Muscle of leg (tissue), 11 donors: ENCODE measurements around the gene PNPO. TPM values are rescaled to one million over a fixed set of nuclear protein-coding genes. Genes with fewer than 3 reads are reported as not detected.

Experiments
- DNase-seq: peaks from one replicate; pipeline ENCODE4 v3.0.0; 2013
- H3K27ac ChIP-seq: one replicate; pipeline ENCODE4 v1.5.1; 2013; ENCODE audit warnings: mild to moderate bottlenecking, low read length, control low read depth
- H3K27me3 ChIP-seq: one replicate; pipeline ENCODE4 v1.6.1; 2013; ENCODE audit warnings: low read length; ENCODE audit not compliant: control insufficient read depth, insufficient read depth
- H3K36me3 ChIP-seq: one replicate; pipeline ENCODE4 v1.6.1; 2013; ENCODE audit warnings: low read length; ENCODE audit not compliant: control insufficient read depth, insufficient read depth
- H3K4me1 ChIP-seq: one replicate; pipeline ENCODE4 v1.6.1; 2013; ENCODE audit warnings: low read length; ENCODE audit not compliant: control insufficient read depth, insufficient read depth
- H3K4me3 ChIP-seq: one replicate; pipeline ENCODE4 v1.5.1; 2013; ENCODE audit warnings: low read length, control low read depth
- H3K9me3 ChIP-seq: replicated peaks from 2 replicates; pipeline ENCODE4 v1.6.1; 2013; ENCODE audit warnings: low read depth, low read length; ENCODE audit not compliant: control insufficient read depth
- WGBS: methylation state at CpG from one replicate; pipeline ENCODE4 v1.1.5; 2013; ENCODE audit warnings: missing lambda C conversion rate; ENCODE audit not compliant: insufficient coverage; 5-methylcytosine and 5-hydroxymethylcytosine counted together
- polyA plus RNA-seq, 8 donors: library from polyadenylated mRNA; unstranded; fragments of 120-200 nt; gene quantifications; one replicate each; pipeline versions ENCODE4 v1.2.1 to v1.2.3, GENCODE V29; 2013; ENCODE audit warnings: inconsistent platforms in 1 of 8, low replicate concordance in 1 of 8; ENCODE audit not compliant: insufficient read length in 8 of 8, insufficient read depth in 1 of 8
- total RNA-seq: library from RNA; stranded (reverse); fragments of 120-200 nt; gene quantifications from one replicate; pipeline ENCODE4 v1.2.4, GENCODE V29; 2013

Gene PNPO
- total and polyA plus RNA-seq, 9 donors = 5.9 to 11.8 (median 8.9) TPM

DNA sequence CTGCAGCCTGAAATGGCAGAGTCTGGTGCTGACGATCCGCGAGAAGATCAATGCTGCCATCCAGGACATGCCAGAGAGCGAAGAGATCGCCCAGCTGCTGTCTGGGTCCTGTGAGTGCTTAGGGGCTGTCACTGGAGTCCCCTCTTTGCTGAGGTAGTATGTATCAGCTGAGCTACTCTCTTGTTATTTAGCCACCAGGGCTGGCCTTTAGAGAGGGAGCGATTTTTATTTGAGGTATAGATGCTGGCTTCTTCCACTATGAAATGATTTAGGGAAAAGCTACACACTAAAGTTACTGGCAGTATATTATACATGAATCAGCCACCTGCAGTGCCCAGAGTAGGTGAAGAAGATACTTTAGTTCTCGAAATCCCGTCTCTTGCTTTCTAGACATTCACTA lies 32.2 kb downstream of the PNPO start:
- no peak overlapping the region for H3K4me3 ChIP-seq
- 85% methylated on average over 5 of the region's 8 CpGs for WGBS
- H3K27me3 ChIP-seq = no peaks in the 10 kb centered on the region
- H3K27ac ChIP-seq = no peak overlapping the region
- peaks cover 17% of the 10 kb centered on the region for H3K4me1 ChIP-seq
- H3K9me3 ChIP-seq = no peaks in the 10 kb centered on the region
- H3K36me3 ChIP-seq = peaks cover 44% of the 10 kb centered on the region
- no peak for DNase-seq

DNA sequence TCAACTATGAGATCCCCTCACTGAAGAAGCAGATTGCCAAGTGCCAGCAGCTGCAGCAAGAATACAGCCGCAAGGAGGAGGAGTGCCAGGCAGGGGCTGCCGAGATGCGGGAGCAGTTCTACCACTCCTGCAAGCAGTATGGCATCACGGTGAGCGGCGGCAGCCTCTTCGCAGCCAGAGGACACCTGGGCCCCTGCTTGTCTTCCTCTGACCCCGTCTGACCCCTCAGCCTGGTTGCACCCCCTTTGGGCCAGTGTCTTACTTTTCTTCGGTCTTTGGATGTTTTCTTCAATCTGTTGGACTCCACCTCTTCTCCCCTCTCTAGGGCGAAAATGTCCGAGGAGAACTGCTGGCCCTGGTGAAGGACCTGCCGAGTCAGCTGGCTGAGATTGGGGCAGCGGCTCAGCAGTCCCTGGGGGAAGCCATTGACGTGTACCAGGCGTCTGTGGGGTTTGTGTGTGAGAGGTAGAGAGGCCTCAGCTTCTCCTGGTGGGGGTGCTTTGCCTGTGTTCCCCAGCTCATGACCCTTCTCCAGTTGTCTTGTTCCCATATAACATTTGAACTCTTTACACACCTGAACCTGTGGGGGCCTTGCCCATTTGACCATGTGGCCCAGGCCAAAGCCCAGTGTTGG lies 33.9 kb downstream of the PNPO start:
- 84% methylated on average over 13 of the region's 15 CpGs for WGBS
- no peaks in the 10 kb centered on the region for H3K27me3 ChIP-seq
- H3K36me3 ChIP-seq = peaks cover 61% of the 10 kb centered on the region
- no peaks in the 10 kb centered on the region for H3K9me3 ChIP-seq
- H3K4me1 ChIP-seq = peaks cover 14% of the 10 kb centered on the region
- no peak overlapping the region for H3K4me3 ChIP-seq
- no peak overlapping the region for H3K27ac ChIP-seq
- DNase-seq = no peak

DNA sequence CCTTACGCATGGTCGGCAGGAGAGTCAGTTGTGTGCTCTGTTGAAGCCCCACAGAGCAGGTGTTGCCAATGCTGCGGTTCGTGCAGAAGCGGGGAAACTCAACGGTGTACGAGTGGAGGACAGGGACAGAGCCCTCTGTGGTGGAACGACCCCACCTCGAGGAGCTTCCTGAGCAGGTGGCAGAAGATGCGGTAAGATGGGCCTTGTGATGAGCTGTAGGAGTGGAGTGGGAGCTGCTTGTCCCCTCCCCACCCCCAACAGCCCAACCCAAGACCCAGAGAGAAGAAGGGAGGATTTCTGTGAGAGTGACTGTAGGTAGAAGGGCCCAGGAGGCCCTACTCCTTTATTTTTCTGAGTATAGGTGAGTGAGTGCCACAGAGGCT lies 34.4 kb downstream of the PNPO start:
- DNase-seq = no peak
- Histone ChIP-seq H3K4me3 (no peak overlapping the region), H3K27ac (no peak overlapping the region), H3K36me3 (peaks cover 66% of the 10 kb centered on the region), H3K27me3 (no peaks in the 10 kb centered on the region), H3K9me3 (no peaks in the 10 kb centered on the region), H3K4me1 (peaks cover 11% of the 10 kb centered on the region)
- 99% methylated on average over 7 of the region's 10 CpGs for WGBS

DNA sequence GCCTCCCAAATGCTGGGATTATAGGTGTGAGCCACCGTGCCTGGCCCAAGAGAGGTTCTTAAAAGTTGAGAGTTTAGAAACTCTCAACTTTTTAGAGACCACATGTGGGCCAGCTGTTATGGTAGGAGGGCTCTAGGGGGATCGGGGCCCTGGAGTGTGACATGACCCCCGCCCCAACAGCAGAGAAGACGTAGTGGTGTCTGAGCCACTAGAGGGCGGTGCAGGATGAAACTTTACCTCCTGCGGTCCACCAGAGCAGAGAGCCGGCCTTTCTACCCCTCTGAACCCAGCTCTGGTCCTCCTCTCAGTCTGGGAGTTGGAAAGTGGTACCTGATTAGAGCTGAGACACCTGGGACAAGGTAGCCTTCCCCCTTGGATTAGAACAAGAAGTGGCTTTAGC lies 37.0 kb downstream of the PNPO start:
- no CpG with 5 or more reads among the region's 7 CpGs for WGBS
- DNase-seq = peak; percentile 62
- Histone ChIP-seq H3K27me3 (no peaks in the 10 kb centered on the region), H3K4me1 (no peaks in the 10 kb centered on the region), H3K4me3 (no peak overlapping the region), H3K27ac (no peak overlapping the region), H3K36me3 (peaks cover 91% of the 10 kb centered on the region), H3K9me3 (no peaks in the 10 kb centered on the region)

DNA sequence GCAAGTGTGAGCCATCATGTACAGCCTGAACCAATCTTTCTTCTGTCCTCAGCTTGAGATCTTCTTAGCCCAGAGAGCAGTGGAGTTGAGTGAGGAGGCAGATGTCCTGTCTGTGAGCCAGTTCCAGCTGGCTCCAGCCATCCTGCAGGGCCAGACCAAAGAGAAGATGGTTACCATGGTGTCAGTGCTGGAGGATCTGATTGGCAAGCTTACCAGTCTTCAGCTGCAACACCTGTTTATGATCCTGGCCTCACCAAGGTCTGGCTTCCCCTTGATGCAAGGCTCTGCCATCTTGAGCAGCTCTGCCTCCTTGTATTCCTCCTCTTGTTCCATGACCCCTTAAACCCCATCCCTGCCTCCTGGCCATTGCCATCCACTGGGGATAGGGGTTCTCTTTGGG lies 39.2 kb downstream of the PNPO start:
- H3K27me3 ChIP-seq = no peaks in the 10 kb centered on the region
- H3K4me3 ChIP-seq = no peak overlapping the region
- no peaks in the 10 kb centered on the region for H3K9me3 ChIP-seq
- peaks cover 75% of the 10 kb centered on the region for H3K36me3 ChIP-seq
- no peaks in the 10 kb centered on the region for H3K4me1 ChIP-seq
- no peak overlapping the region for H3K27ac ChIP-seq
- no peak for DNase-seq

DNA sequence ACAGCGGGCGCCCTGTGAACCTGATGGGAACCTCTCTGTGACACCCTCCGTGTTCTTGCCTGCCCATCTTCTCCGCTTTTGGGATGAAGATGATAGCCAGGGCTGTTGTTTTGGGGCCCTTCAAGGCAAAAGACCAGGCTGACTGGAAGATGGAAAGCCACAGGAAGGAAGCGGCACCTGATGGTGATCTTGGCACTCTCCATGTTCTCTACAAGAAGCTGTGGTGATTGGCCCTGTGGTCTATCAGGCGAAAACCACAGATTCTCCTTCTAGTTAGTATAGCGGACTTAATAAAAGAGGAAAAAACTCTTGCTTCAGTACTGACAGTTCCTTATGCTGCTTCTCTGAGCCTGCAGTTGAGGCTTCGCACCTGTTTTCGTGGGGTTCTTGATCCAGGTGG lies 40.1 kb downstream of the PNPO start:
- H3K4me3 ChIP-seq = no peak overlapping the region
- 89% methylated on average over 8 of the region's 9 CpGs for WGBS
- H3K9me3 ChIP-seq = no peaks in the 10 kb centered on the region
- no peak for DNase-seq
- H3K27me3 ChIP-seq = no peaks in the 10 kb centered on the region
- H3K36me3 ChIP-seq = peaks cover 66% of the 10 kb centered on the region
- H3K4me1 ChIP-seq = no peaks in the 10 kb centered on the region
- H3K27ac ChIP-seq = no peak overlapping the region

DNA sequence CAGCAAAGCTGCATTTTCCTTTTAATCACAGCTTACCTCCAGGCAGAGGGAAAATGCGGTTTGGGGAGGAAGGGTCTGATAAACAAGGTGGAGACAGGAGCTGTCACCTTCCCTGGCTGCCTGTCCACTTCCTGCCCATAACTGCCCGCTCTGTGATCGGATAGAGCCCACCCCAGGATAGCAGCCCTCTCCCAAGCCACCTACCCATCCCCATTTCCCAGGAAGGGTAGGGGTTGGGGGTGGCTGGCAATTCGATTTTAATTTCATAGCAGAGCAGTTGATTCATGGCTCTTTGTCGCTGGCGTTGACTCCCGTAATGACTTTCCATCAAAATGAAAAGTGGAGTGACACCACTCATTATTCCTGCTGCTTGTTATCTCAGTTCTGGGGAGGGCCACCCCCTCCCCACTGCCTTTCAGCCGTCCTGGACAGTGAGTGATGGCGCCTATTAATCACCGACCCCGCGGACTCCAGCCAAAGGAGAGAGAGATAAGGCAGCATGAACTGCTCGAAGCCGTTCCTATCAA lies 40.8 kb downstream of the PNPO start:
- H3K4me3 ChIP-seq = no peak overlapping the region
- DNase-seq = no peak
- H3K36me3 ChIP-seq = peaks cover 62% of the 10 kb centered on the region
- WGBS = 82% methylated on average over 3 of the region's 14 CpGs
- H3K27ac ChIP-seq = no peak overlapping the region
- peaks cover 3% of the 10 kb centered on the region for H3K4me1 ChIP-seq
- no peaks in the 10 kb centered on the region for H3K27me3 ChIP-seq
- H3K9me3 ChIP-seq = no peaks in the 10 kb centered on the region

DNA sequence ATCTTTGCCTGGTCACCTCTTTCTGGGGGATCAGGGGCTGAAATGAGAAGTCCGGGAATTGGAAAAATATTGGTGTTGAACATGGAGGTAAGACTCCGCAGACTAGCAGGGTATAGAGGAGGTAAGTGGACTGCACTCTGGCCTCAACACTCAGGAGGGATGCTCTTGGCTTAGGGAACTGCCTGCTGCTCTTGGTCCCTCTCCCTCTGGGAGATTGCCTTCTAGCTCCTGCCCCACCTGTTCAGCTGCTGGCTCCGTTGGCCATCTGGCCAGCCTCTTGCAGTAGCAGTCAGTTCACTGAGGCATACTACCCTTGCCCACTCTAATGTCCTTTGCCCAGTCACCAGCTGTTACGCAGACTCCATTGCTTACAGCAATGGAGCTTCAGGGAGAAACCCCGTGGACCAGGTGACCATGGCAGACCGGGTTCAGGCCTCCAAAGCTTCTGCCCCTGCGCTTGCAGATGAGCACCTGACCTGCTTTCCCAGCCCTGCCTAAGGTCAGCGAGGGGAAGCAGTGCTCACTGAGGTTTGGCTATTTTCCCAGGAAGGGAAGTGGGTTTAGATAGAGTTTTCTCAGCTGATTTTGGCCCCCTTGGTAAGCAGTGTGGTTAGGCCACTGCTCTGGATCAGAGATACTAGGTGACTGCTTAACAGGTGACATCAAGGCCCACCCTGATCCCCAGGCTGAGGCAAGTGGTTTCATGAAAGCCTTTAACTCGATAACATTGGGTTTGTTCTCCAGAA lies 41.4 kb downstream of the PNPO start:
- no peaks in the 10 kb centered on the region for H3K27me3 ChIP-seq
- no peak overlapping the region for H3K4me3 ChIP-seq
- DNase-seq = no peak
- 83% methylated on average over 8 of the region's 9 CpGs for WGBS
- peaks cover 57% of the 10 kb centered on the region for H3K36me3 ChIP-seq
- H3K27ac ChIP-seq = no peak overlapping the region
- peaks cover 10% of the 10 kb centered on the region for H3K4me1 ChIP-seq
- no peaks in the 10 kb centered on the region for H3K9me3 ChIP-seq

DNA sequence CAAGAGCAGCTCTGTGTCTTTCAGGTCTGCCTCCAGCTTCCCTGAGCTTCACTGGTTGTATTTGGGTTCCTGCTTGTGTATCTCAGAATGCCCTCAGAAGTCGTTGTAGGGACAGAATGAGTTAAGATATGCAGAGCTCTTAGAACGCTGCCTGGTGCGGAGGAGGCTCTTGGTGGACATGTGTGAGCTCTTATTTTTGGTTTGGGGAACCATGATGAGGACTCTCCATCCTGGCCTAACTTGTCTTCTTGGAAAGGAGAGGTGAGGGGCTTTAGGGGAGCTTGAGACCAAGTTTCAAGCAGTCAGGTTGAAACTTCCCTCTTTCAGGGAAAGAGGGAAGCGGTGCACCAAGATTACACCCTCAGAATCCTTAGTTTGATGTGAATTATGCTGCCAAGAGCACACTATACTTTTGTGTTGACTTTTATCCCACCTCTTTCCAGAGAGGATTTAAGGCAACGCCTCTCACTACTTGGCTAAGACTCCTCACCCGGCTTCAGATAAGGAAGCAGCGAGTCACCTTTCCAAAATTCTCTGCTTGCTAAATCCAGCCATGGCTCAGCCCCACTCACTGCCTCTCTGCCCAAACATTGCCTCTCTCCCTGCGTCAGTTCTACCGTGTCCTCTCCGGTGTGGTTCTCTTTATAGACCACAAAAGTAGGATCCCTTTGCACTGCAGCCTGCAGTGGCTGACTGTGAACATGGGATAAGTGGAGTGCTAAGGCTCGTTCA lies 42.3 kb downstream of the PNPO start:
- peaks cover 15% of the 10 kb centered on the region for H3K4me1 ChIP-seq
- H3K9me3 ChIP-seq = no peaks in the 10 kb centered on the region
- peaks cover 51% of the 10 kb centered on the region for H3K36me3 ChIP-seq
- WGBS = 66% methylated on average over 5 of the region's 11 CpGs
- H3K27ac ChIP-seq = no peak overlapping the region
- no peak for DNase-seq
- no peaks in the 10 kb centered on the region for H3K27me3 ChIP-seq
- H3K4me3 ChIP-seq = no peak overlapping the region

DNA sequence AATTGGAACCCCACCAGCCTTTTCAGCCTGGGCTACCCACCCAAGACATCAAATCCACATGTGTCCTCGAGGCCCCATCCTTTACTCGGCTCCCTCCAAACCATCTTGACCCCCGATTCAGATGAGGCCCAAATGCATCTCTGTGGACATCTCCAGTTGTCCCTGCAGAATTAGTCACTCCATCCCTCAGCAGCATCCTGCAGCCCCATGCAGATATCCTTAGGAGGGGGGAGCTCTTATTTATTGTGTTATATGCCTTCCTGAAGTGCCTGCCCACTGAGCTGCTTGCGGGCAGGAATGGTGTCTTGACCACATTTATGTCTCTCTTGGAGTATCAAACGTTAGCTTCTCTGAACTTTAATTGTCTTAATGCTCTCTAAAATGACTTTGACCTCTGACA lies 45.1 kb downstream of the PNPO start:
- H3K27me3 ChIP-seq = no peaks in the 10 kb centered on the region
- peaks cover 27% of the 10 kb centered on the region for H3K4me1 ChIP-seq
- DNase-seq = no peak
- H3K36me3 ChIP-seq = peaks cover 23% of the 10 kb centered on the region
- no peaks in the 10 kb centered on the region for H3K9me3 ChIP-seq
- no peak overlapping the region for H3K4me3 ChIP-seq
- WGBS = 61% methylated on average over 2 of the region's 5 CpGs
- no peak overlapping the region for H3K27ac ChIP-seq
